ENCODE measurements around the gene KIF17. TPM values are rescaled to one million over a fixed set of nuclear protein-coding genes. Genes with fewer than 3 reads are reported as not detected.

The KIF17 gene
- total RNA-seq, 1 donor from 2014 or later = not detected

DNA sequence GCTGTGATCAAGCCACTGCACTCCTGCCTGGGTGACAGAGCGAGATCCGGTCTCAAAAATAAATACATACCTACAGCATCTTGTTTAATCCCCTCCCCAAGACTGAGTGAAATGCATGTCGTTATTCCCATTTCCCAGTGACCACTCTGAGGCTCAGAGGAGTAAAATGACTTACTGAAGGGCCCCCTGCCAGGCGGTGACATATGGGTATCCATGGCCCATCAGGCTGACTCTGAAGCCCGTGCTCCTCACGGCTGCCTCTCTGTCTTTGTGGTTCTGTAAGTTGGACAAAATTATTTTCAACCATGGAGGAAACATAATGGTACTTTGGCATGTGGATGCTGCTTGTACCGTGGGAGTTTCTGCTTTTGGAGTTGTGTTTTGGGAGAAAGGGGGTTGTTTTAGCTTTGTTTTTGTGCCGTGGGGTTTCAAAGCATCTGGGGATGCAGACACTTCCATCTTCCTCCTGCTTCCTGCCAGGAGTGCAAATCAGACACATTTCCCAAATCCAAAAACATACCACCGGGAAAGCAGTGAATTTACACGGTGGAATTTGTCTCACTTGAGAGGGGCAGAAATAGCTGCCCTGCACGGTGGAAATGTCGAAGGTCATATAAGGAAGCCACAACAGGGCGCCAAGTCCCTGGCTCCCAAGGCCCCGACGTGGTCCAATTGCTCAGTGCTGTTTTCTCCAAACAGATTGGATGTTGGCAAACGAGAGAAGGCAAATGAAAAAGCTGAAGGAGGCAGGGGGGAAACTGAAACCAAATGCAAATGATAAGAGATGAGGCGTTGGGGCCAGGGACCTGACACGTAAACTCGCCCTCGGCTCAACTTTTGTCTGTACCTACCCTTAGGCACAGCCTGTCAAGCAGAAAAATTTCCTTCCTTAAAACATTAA is 101.6 kb downstream of the KIF17 start:
- no peak for DNase-seq
- TF ChIP-seq, protein P1, sequence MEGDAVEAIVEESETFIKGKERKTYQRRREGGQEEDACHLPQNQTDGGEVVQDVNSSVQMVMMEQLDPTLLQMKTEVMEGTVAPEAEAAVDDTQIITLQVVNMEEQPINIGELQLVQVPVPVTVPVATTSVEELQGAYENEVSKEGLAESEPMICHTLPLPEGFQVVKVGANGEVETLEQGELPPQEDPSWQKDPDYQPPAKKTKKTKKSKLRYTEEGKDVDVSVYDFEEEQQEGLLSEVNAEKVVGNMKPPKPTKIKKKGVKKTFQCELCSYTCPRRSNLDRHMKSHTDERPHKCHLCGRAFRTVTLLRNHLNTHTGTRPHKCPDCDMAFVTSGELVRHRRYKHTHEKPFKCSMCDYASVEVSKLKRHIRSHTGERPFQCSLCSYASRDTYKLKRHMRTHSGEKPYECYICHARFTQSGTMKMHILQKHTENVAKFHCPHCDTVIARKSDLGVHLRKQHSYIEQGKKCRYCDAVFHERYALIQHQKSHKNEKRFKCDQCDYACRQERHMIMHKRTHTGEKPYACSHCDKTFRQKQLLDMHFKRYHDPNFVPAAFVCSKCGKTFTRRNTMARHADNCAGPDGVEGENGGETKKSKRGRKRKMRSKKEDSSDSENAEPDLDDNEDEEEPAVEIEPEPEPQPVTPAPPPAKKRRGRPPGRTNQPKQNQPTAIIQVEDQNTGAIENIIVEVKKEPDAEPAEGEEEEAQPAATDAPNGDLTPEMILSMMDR (IDR thresholded peaks at IDR 0.05) = no peak
- intact Hi-C loops (cut with micrococcal nuclease) = no loop called here

DNA sequence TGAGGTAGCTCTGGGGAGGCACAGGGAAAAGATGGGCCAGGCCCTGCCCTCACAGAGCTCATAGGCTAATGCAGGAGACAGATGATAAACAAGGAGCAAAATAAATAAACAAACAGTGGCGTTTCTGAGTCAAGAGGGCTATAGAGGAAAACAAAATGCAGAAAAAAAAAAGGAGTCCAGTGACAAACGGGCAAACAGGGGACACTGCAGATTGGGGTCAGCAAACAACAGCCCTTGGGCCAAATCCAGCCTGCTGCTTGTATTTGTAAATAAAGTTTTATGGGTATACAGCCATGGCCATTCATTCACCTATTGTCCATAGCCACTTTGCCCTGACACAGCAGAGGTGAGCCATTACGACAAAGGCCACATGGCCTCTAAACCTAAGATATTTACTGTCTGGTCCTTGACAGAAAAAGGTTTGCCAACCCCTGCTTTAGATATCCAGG is 103.7 kb downstream of the KIF17 start:
- ChIA-PET CTCF (no interaction called here), POLR2A (no interaction called here)
- intact Hi-C loops (cut with micrococcal nuclease) = no loop called here
- Mint-ChIP-seq H3K9me3 (no peaks in the 10 kb centered on the region), H3K27ac (no peak overlapping the region), H3K36me3 (ENCODE audit: low read depth) (no peaks in the 10 kb centered on the region), H3K27me3 (peaks cover 10% of the 10 kb centered on the region), H3K4me1 (no peaks in the 10 kb centered on the region), H3K4me3 (no peak overlapping the region)
- TF ChIP-seq, protein P1 (IDR thresholded peaks at IDR 0.05) = no peak
- DNase-seq (no peak), ATAC-seq (ENCODE audit: low read depth) (no peak)

More for the DNA sequence above, 101.6 kb downstream of the KIF17 start:
- no peaks in the 10 kb centered on the region for H3K36me3 Mint-ChIP-seq (ENCODE audit: low read depth)
- no peaks in the 10 kb centered on the region for H3K9me3 Mint-ChIP-seq
- POLR2A ChIA-PET = no interaction called here
- ATAC-seq (ENCODE audit: low read depth) = no peak
- CTCF ChIA-PET = no interaction called here
- H3K4me3 Mint-ChIP-seq = no peak overlapping the region
- no peaks in the 10 kb centered on the region for H3K4me1 Mint-ChIP-seq
- H3K27me3 Mint-ChIP-seq = peaks cover 13% of the 10 kb centered on the region
- H3K27ac Mint-ChIP-seq = no peak overlapping the region

Other genes with a start within 250 kb of the KIF17 start
- 0.18 and 0.71 TPM in 2 replicates for gene CAMK2N1, start 231.8 kb downstream of the KIF17 start, total RNA-seq
- gene MUL1, start 209.9 kb downstream of the KIF17 start, total RNA-seq = 21.7 TPM in 2 replicates
- gene FAM43B, start 165.4 kb downstream of the KIF17 start, total RNA-seq = not detected in 2 replicates
- not detected in 2 replicates for gene CDA, start 128.9 kb downstream of the KIF17 start, total RNA-seq
- 3.4 and 4.2 TPM in 2 replicates for gene PINK1, start 84.5 kb downstream of the KIF17 start, total RNA-seq
- 132 TPM in 2 replicates for gene DDOST, start 56.6 kb downstream of the KIF17 start, total RNA-seq
- 0.69 and 0.89 TPM in 2 replicates for gene SH2D5, start 14.7 kb upstream of the KIF17 start, total RNA-seq
- gene HP1BP3, start 69.3 kb upstream of the KIF17 start, total RNA-seq = 179 and 183 TPM in 2 replicates

All from activated B cell treated with CpG ODN at 0.5 μM for 24 hours (primary cell).